Suppressor macrophage treated with lipopolysaccharide for 1 hour (primary cell): ENCODE results near the gene UST.

Experiments
- DNase-seq, 3 donors: peaks; one replicate each; pipeline ENCODE4 v3.0.0-alpha.2; 2020 to 2022

UST gene

GRCh38 chr6:148808786-148809304 lies 62.0 kb downstream of the UST start:
- no peak for DNase-seq

- DNase-seq = no peak
These were observed 64.6 kb downstream of the UST start for GRCh38 chr6:148811459-148811858.

DNA sequence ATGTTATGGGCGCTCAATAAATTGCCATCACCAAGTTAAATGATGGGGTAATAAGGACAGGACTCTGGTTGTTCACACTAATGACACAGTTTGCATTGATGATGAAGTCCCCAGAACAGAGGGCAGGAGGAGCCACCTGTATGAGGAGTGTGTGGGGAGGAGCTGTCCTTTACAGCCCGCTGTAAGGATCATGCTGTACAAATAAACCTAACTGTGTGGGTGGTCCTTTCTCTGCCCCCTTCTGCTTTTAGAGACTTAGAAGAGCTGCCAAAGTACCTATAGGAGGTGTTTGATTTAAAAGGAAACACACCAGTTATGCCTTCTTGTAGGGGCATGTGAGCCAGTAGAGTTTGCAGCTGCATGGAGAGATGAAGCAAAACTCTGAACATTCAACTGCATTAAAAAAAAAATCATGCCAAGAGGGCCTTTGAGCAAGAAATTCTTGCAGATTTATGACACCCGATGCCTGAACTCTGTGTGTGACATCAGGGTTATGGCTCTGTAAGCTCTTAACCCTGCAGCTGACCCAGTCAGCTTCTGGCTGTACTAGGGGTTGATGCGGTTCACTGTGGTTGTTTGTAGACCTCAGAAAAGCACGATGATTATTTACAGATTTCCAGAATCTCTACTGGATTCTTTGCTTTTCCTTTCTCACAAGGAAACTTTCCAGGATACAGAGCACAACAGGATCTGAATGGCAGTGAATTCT lies 67.4 kb downstream of the UST start:
- DNase-seq = no peak

DNA sequence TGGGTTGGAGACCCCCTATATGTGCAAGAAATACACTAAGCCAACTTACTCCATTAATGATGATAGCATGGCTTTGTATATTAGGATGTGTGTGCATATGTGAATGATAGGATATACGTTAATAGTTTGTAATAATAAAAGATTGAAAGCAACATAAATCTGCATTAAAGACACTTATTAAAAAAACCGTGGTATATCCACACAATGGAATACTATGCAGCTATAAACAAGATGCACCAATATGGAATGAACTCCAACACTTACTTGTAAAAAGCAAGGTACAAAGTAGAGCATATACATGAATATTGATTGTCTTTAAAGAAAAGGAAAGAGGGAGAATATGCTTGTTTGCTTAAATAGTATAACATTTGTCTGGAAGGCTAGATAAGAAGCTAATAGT lies 68.0 kb downstream of the UST start:
- no peak for DNase-seq

GRCh38 chr6:148816117-148816516 lies 69.3 kb downstream of the UST start:
- DNase-seq = peak; percentile 27 to 29 (median 28)

DNA sequence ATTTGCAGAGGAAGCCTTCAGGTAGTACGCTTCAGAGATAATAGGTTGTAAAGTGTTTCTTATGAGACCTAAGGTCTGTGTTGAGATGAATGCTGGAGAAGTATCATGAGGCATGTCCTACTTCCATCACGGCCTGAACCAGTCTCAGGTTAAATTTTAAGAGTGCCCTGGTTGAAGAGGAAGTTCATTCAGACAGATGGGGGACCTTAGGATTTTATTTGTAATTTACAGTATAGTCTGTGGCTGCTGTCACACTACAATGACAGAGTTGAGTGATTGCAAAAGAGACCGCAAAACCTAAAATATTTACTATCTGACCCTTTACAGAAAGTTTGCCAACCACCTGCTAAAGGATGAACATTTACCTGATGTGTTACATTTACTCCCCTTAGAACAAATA lies 70.9 kb downstream of the UST start:
- no peak for DNase-seq

DNA sequence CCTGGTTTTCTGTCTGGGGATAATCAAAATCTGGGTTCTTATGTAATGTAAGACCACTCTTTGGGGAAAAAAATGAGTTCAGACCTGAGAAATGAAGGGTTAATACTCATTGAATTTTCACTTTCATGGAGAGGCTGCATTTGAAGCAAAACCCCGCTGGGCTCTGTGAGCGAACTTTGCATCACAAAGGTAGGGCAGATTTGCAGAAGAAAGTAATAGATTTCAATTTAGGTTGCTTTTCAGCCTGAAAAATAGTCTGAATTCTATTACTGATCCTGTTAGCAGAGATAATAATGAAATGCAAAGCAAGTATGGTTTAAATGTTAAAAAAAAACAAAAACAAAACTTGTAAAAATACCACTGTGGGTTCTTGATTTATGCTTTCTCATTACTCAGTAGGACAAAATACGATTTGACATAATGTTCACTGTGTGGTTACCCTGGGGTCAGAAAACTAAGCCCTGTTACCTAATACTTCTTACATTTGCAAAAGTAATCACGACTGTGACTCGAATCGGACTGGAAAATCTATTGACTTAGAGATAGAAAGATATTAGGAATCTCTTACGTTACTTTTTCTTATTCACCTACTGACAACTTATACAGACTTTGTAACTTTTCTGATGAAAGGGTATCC lies 72.2 kb downstream of the UST start:
- DNase-seq = no peak

- DNase-seq = no peak
These were observed 73.0 kb downstream of the UST start for GRCh38 chr6:148819852-148820251.

DNA sequence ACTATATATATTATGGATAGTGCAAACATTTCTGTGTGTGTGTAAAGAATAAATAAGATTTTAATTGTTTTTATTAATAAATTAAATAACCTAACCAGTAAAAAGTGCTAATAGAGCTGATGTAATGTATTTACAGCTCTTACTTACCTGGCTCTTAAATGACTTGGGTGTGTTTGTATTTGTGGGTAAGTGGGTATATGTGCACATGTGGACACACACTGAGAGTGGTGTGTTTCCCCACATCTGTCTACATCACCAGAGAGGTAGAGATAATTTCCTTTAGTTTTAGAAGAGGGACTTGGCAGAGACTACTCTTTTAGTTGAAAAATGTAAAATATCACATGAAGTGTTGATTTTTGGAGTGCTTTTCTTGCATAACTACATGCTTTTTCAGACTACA lies 76.0 kb downstream of the UST start:
- DNase-seq = no peak

DNA sequence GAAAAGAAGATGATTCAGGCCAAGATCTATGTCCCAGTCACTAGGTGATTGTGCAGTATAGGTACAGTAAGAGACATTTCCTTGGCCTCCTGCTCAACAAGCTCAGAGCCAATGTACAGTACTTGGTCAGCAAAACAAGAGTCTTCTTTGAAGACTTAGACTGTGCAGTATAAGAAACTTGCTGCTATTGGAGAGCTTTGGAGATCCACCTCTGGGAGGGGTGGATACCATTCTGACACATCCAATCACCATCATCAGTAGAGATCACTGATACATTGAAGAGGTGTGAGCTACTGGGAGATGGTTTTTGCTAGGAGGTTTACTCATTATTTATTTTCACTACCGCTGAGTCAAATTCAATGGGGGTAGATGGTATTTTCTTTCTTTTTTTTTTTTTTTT lies 77.5 kb downstream of the UST start:
- DNase-seq = no peak

DNA sequence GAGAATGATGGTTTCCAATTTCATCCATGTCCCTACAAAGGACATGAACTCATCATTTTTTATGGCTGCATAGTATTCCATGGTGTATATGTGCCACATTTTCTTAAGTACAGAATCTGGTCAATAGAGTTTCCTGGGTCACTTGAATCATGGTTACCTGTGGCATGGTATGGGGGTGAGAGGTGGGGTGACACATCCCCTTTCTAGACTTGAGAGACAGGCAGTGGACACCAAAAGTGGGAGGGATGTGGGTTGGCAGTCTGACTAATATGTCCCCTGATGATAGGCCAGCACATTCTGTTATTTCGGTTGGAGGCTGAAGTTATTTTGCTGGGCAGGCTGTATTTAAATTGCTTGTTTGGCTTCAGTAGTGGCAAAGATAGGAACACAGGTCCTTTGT lies 78.1 kb downstream of the UST start:
- DNase-seq = no peak

- DNase-seq = no peak
These were observed 78.7 kb downstream of the UST start for GRCh38 chr6:148825492-148825891.

DNA sequence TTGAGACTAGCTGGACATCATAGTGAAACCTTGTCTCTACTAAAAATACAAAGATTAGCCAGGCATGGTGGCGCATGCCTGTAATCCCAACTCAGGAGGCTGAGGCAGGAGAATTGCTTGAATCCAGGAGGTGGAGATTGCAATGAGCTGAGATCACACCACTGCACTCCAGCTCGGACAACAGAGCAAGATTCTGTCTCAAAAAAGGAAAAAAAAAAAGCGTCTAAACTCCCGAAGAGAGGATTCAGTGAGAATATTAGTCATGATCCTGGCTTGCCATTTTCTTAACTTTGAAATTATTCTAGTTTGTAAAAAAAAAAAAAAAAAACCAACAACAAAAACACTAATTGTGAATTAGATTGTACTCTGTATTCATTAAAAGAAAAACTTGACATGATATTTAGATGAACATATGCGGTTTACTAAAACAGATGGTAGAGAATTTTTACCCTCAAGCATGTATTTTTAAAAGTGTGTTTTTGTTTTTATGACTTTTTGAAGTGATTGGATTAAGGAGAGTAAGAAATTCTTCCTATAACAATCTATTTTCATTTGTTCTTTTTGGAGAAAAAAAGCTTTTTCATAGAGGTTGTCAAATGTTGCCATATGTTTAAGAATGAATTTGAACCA lies 80.7 kb downstream of the UST start:
- no peak for DNase-seq

- DNase-seq = no peak
These were observed 81.2 kb downstream of the UST start for GRCh38 chr6:148828047-148828446.

DNA sequence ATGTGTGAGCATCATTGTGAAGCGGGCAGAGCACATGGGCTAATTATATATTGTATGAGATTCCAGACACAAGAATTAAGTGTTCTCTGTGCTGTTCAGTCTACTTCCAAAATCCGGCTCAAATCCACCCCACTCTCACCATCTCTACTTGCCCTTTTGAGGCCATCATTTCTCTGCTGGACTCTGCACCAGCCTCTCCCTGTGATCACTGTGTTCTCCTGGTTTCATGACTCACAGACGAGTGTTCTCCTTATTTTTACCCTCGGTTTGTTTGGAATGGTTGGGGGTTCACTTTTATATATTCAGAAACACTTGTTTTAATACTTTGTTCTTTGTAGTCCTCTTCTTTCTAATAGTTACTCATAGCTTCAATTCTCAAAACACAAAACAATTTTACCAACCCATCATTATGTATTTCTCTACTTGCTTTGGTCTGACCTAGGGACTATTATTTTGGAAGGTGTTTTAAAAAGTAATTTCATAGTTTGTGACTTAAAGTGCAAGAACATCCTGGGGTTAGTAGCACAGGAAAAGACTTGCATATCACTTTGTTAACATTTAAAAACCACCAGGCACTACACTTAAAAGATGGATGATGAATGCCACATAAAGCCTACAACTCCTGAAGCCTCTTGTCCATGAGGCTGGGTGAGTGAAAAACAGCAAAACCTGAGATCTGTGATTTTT lies 82.7 kb downstream of the UST start:
- DNase-seq = no peak

GRCh38 chr6:148830614-148831013 lies 83.8 kb downstream of the UST start:
- no peak for DNase-seq

- DNase-seq = no peak
These were observed 84.2 kb downstream of the UST start for GRCh38 chr6:148831064-148831463.

GRCh38 chr6:148831531-148831930 lies 84.7 kb downstream of the UST start:
- DNase-seq = no peak

GRCh38 chr6:148835920-148836441 lies 89.2 kb downstream of the UST start:
- DNase-seq = no peak

DNA sequence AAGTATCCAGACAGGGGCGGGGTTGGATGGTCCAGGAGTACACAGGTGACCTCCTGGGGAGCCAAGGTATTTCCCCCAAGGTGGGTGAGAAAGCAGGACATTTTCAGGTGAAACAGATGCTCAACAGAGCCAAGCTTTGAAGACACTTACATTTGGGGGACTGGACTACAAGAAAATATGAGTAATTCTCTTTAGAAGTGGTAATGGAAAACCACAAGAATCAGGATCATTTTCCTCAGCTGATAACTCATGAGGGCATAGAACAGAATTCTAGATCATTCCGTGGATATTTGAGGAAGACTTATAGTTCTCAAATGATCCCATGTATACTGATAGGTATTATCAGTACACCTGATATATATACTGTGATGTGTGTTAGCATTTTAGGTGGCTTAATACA lies 89.9 kb downstream of the UST start:
- DNase-seq = no peak

DNA sequence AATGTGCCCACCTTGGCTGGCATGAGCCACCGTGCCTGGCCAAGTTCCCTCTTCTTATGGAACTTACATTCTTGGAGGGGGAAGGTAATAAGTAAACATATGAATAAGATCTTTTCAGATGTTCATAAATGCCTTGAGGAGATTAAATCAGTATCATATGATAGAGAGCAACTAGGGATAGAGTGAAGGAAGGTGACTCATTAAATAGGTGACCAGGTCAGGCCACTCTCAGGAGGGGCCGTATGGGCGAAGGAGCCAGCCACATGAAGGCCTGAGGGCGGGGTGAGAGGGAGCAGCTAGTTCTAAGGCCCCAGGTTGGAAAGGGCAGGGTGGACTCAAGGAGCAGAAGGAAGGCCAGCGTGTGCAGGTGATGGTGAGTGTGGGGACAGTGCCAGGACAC lies 91.1 kb downstream of the UST start:
- no peak for DNase-seq

DNA sequence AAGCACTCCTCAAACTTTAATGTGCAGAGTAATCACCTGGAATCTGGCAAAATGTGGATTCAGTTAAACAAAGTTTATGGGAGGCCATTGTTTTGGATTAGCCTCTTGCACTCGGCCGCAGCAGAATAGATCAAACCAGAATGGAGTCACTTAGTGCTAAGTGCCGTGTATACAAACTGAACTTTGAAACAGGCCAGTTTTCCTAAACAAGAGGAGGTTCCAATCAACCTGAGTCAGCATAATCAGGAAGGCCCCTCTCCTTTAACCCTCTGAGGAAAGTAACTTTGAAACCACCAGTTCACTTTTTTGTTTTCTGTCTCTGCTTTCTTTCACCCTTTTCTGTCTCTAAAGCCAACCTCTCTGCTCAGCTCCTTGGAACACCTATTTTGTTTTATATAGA lies 92.2 kb downstream of the UST start:
- no peak for DNase-seq

DNA sequence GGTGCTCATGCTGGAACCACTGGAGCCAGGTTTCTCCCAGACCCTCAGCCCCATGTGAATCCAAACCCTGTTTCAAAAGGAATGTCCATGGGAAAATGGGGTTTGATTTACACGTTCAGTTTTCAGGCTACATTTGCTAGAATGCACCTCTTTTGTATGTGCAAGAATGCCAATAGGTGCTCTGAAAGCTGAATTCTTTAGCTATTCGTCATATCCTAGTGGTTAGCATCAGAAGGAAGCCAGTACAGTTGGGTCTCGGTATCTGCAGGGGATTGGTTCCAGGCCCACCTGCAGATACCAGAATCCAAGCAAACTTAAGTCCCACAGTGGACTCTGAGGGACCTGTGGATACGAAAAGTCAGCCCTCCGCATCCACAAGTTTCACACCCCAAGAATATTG lies 93.4 kb downstream of the UST start:
- no peak for DNase-seq
